Lower leg skin (tissue), 4 donors: Measurements from ENCODE around the gene SLC24A5. TPM values are rescaled to one million over a fixed set of nuclear protein-coding genes. Genes with fewer than 3 reads are reported as not detected.

ENCODE experiments used
- DNase-seq, 2 donors: peaks; one replicate each; pipeline ENCODE4 v3.0.0-alpha.2; 2019; ENCODE audit warnings: low spot score in 2 of 2
- H3K4me3 ChIP-seq: fragments of 200-600 bp; sonication (generic); 2 replicates; pipeline ENCODE4 v1.5.1; 2017; ENCODE audit warnings: mild to moderate bottlenecking, low read depth; ENCODE audit not compliant: poor library complexity, severe bottlenecking
- CTCF ChIP-seq, 3 donors: fragments of 450-650 bp; IDR thresholded peaks; one replicate each; pipeline ENCODE4 v1.5.1; 2016; ENCODE audit warnings: antibody characterized with exemption in 3 of 3, mild to moderate bottlenecking in 3 of 3, moderate library complexity in 2 of 3
- POLR2A ChIP-seq, 2 donors: fragments of 450-650 bp; IDR thresholded peaks; one replicate each; pipeline ENCODE4 v1.6.1; 2016 to 2017; ENCODE audit warnings: antibody characterized with exemption in 2 of 2, mild to moderate bottlenecking in 1 of 2, moderate library complexity in 1 of 2
- WGBS, 2 donors: methylation state at CpG; one replicate each; pipeline ENCODE4 v1.1.5; 2018; 5-methylcytosine and 5-hydroxymethylcytosine counted together
- intact Hi-C: fragments of 100-400 bp; cut with DNase I; formaldehyde crosslinking; loops from one replicate; pipeline ENCODE4 v1.15.0; 2023; ENCODE audit warnings: low total_unique reads
- total RNA-seq, 4 donors: library from RNA; depleted of rRNA; stranded (reverse); fragments of >200 nt; gene quantifications; one replicate each; pipeline ENCODE4 v1.1.0, GENCODE V29; 2016

SLC24A5 gene
- total RNA-seq, 4 donors from 2014 or later: 3.4 to 6.1 (median 4.2) TPM

- 83 to 84% methylated on average over 3 of the region's 3 CpGs for WGBS, 2 donors
- TF ChIP-seq POLR2A (IDR thresholded peaks at IDR 0.05): no peak
- no peak for TF ChIP-seq CTCF (IDR thresholded peaks at IDR 0.05)
- no peak overlapping the region for H3K4me3 ChIP-seq
- DNase-seq: no peak
- intact Hi-C loops: no loop called here
Measured at GRCh38 chr15:48185529-48185928, 64.7 kb downstream of the SLC24A5 start.

GRCh38 chr15:48186271-48186670, 65.5 kb downstream of the SLC24A5 start:
- WGBS, 2 donors: 91% methylated on average over 3 of the region's 3 CpGs
- DNase-seq: no peak
- H3K4me3 ChIP-seq: no peak overlapping the region
- intact Hi-C loops: no loop called here
- TF ChIP-seq CTCF (IDR thresholded peaks at IDR 0.05) (no peak), POLR2A (IDR thresholded peaks at IDR 0.05) (no peak)

- no peak overlapping the region for H3K4me3 ChIP-seq
- DNase-seq: no peak
- TF ChIP-seq POLR2A (IDR thresholded peaks at IDR 0.05) (no peak), CTCF (IDR thresholded peaks at IDR 0.05) (no peak)
- 4 to 9% methylated on average over 15 of the region's 15 CpGs for WGBS, 2 donors
- intact Hi-C loops: no loop called here
Measured at GRCh38 chr15:48190932-48191573, 70.3 kb downstream of the SLC24A5 start.

- TF ChIP-seq CTCF (IDR thresholded peaks at IDR 0.05) (no peak), POLR2A (IDR thresholded peaks at IDR 0.05) (no peak)
- DNase-seq: no peak
- 8 to 14% methylated on average over 31 of the region's 31 CpGs for WGBS, 2 donors
- intact Hi-C loops: no loop called here
- no peak within 1 kb of the TSS for H3K4me3 ChIP-seq
Measured at GRCh38 chr15:48191574-48192225, 70.9 kb downstream of the SLC24A5 start, which contains the start of gene CTXN2. Gene CTXN2 (plus strand): TSS chr15:48191665. CDS start chr15:48201301, 9,636 bp downstream.

Other genes with a start within 250 kb of the SLC24A5 start
- gene MYEF2, start 57.3 kb downstream of the SLC24A5 start, total RNA-seq: 1 to 10 TPM; 2.0 to 4.3 (median 2.5) TPM
- not detected for gene CTXN2, start 70.7 kb downstream of the SLC24A5 start, total RNA-seq
- not detected for gene SLC12A1, start 85.3 kb downstream of the SLC24A5 start, total RNA-seq
- 100 to 1,000 TPM in 1 of 4 donors, 10 to 100 TPM in 3; 69.6 to 140 (median 84.0) TPM for gene DUT, start 210.4 kb downstream of the SLC24A5 start, total RNA-seq